ENCODE data around the gene TAOK2. TPM values are rescaled to one million over a fixed set of nuclear protein-coding genes. Genes with fewer than 3 reads are reported as not detected.

The TAOK2 gene
- total and polyA plus RNA-seq, 2 of the 13 experiments (the other 11 are each of a cell fraction or from before 2014, with no cell fraction given): 17.4 to 43.2 TPM

DNA sequence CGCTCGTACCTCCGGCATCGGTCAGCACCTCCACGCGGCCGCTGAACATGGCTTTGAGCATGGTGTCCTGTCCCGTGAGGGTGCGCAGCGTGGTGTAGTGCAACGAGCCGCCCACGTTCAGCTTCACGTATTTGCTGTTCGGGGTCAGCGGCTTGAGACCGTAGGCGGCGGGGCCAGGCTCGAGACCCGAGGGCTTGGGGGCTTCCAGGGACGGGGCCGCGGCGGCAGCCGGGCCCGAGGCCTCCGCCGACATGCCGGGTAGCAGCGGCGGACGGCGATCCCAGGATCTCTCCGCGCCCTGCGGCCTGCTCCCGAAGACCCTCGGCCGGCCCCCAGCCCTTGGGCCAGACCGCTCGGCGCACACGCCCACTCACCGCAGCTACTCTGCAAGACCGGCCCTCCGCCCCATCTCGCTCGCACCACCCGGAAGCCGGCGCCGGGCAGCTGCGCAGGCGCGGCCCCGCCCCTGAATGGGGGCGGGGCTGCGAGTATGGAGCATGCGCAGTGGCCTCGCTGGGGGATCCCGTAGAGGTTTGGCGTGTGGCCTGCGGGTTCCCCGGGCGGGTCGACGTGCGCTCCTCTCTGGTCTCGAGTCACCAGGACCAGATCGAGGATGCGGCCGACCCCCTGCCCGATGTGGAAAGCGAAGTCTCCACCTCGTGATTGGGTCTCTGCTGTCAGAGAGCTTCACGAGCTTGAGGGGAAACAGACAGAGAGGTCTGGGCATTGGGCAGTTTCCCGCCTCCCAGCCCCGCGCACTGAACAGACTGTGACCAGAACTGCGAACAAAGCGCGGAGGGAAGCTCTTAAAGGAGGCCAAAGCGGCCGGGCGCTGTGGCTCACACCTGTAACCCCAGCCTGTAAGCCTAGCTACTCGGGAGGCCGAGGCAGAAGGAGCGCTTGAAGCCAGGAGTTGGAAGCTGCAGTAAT lies 47.6 kb upstream of the TAOK2 start, which contains the start of gene KCTD13 (continued):
- TF ChIP-seq IKZF5 (CRISPR knock-in tag; IDR thresholded peaks at IDR 0.05) (peak; percentile 62; the same call in 1 of the 2 replicates), ARHGAP35 (CRISPR knock-in tag; IDR thresholded peaks at IDR 0.05; ENCODE audit: borderline replicate concordance) (peak; percentile 57), ZNF3 (CRISPR knock-in tag; IDR thresholded peaks at IDR 0.05) (no peak), ZNF350 (CRISPR knock-in tag; IDR thresholded peaks at IDR 0.05; ENCODE audit: borderline replicate concordance, low read depth) (peak; percentile 75; the same call in 1 of the 2 replicates), ZNF205 (CRISPR knock-in tag; IDR thresholded peaks at IDR 0.05) (peak; percentile 56; the same call in 1 of the 2 replicates), U2AF1 (optimal IDR thresholded peaks at IDR 0.05; ENCODE audit: low read depth, low read length) (peak; percentile 84), ZUFSP (CRISPR knock-in tag; IDR thresholded peaks at IDR 0.05; ENCODE audit: borderline replicate concordance) (no peak), RBAK (CRISPR knock-in tag; IDR thresholded peaks at IDR 0.05) (no peak), FOXP4 (CRISPR knock-in tag; IDR thresholded peaks at IDR 0.05) (no peak; the same call in 1 of the 2 replicates), THRA (CRISPR knock-in tag; IDR thresholded peaks at IDR 0.05; ENCODE audit: borderline replicate concordance) (peak; percentile 61; the same call in 1 of the 2 replicates), EZH2 (conservative IDR thresholded peaks at IDR 0.05; ENCODE audit: low read depth, low read length) (no peak), MIER3 (CRISPR knock-in tag; IDR thresholded peaks at IDR 0.05; ENCODE audit: borderline replicate concordance) (peak; percentile 15; the same call in 1 of the 2 replicates), ZBTB38 (CRISPR knock-in tag; IDR thresholded peaks at IDR 0.05) (peak; percentile 57), FOXO1 (CRISPR knock-in tag; IDR thresholded peaks at IDR 0.05) (peak; percentile 11), BCLAF1 (IDR thresholded peaks at IDR 0.05) (no peak), HNRNPLL (IDR thresholded peaks at IDR 0.05; ENCODE audit: low read depth, low read length, poor library complexity, severe bottlenecking) (peak; percentile 85), SATB2 (CRISPR knock-in tag; IDR thresholded peaks at IDR 0.05) (no peak; the same call in 1 of the 2 replicates), ARNT (IDR thresholded peaks at IDR 0.05) (no peak), ZMYM4 (CRISPR knock-in tag; IDR thresholded peaks at IDR 0.05) (peak; percentile 72; the same call in 1 of the 2 replicates), ZNF616 (CRISPR knock-in tag; IDR thresholded peaks at IDR 0.05; ENCODE audit: low read depth) (peak; percentile 92)

Measured in HepG2 (cell line).